NT2/D1 (cell line): ENCODE data around the gene METAP1D.

Experiments used
- YY1 ChIP-seq: IDR thresholded peaks from 2 replicates; pipeline ENCODE4 v1.6.1; 2011; ENCODE audit not compliant: insufficient read length, insufficient read depth
- ZNF274 ChIP-seq: IDR thresholded peaks from 2 replicates; pipeline ENCODE4 v1.6.1; 2011; ENCODE audit warnings: mild to moderate bottlenecking, low read depth, low read length

DNA sequence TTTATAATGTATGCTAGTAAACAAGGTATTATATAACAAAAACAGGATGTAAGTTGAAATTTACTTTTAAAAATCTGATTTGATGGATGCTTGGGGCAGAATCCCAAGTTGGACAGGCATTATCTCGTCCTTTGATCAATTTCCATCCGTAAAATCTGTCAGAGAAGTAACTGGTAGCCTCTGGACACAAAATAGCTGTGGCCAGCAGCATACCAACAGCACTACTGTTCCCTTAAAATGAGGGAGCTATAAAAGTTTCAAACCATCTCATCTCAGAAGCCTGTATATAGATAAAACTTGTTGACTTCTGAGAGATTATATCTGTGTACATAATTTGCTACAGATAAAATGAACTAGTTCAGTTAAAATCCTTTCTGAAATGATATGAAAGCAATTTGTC is 14.7 kb upstream of the METAP1D start:
- no peak for TF ChIP-seq ZNF274
- TF ChIP-seq YY1 = no peak
